GM23338 (cell line): Measurements from ENCODE around the gene DAB1. TPM values are rescaled to one million over a fixed set of nuclear protein-coding genes. Genes with fewer than 3 reads are reported as not detected.

Source experiments
- ATAC-seq: fragments of 200-7000 bp; cut with Tn5 transposase; 3 replicates; pipeline ENCODE4 v1.9.1; 2020
- DNase-seq: peaks from one replicate; pipeline ENCODE4 v3.0.0-alpha.2; 2015; ENCODE audit warnings: low spot score
- H2AFZ ChIP-seq: fragments of 200-600 bp; sonication (generic); 2 replicates; pipeline ENCODE4 v1.8.0; 2016; ENCODE audit warnings: antibody characterized with exemption, mild to moderate bottlenecking, moderate library complexity
- H3F3A ChIP-seq: fragments of 200-600 bp; sonication (generic); replicated peaks from 2 replicates; pipeline ENCODE4 v1.8.0; 2017; ENCODE audit warnings: antibody characterized with exemption, mixed run types, low read depth
- H3K27ac ChIP-seq: fragments of 200-600 bp; sonication (generic); 2 replicates; pipeline ENCODE4 v1.6.1; 2016; ENCODE audit warnings: low read depth
- H3K27me3 ChIP-seq: fragments of 200-600 bp; sonication (generic); 2 replicates; pipeline ENCODE4 v1.8.0; 2016; ENCODE audit warnings: mild to moderate bottlenecking, mixed run types, moderate library complexity; ENCODE audit not compliant: insufficient read depth
- H3K36me3 ChIP-seq: fragments of 200-600 bp; sonication (generic); 2 replicates; pipeline ENCODE4 v1.8.0; 2016; ENCODE audit warnings: mild to moderate bottlenecking; ENCODE audit not compliant: insufficient read depth
- H3K4me1 ChIP-seq: fragments of 200-600 bp; sonication (generic); 2 replicates; pipeline ENCODE4 v1.8.0; 2016; ENCODE audit warnings: mild to moderate bottlenecking, moderate library complexity; ENCODE audit not compliant: insufficient read depth
- H3K4me2 ChIP-seq: fragments of 200-600 bp; sonication (generic); 2 replicates; pipeline ENCODE4 v1.7.1; 2017; ENCODE audit warnings: mixed run types
- H3K4me3 ChIP-seq: fragments of 200-600 bp; sonication (generic); 2 replicates; pipeline ENCODE4 v1.6.1; 2016; ENCODE audit warnings: mixed run types
- H3K79me2 ChIP-seq: fragments of 200-600 bp; sonication (generic); replicated peaks from 2 replicates; pipeline ENCODE4 v1.8.0; 2017; ENCODE audit warnings: mild to moderate bottlenecking; ENCODE audit not compliant: insufficient read depth
- H3K9me2 ChIP-seq: fragments of 200-600 bp; sonication (generic); 2 replicates; pipeline ENCODE4 v1.8.0; 2017; ENCODE audit not compliant: insufficient read depth
- H4K20me1 ChIP-seq: fragments of 200-600 bp; sonication (generic); replicated peaks from 2 replicates; pipeline ENCODE4 v1.8.0; 2017; ENCODE audit warnings: mild to moderate bottlenecking; ENCODE audit not compliant: insufficient read depth
- H3K27ac Mint-ChIP-seq: 2 replicates; pipeline ENCODE4 v1.8.0; 2020; ENCODE audit warnings: inconsistent platforms, mild to moderate bottlenecking, moderate library complexity, mixed read lengths
- H3K27me3 Mint-ChIP-seq: 3 replicates; pipeline ENCODE4 v1.8.0; 2022; ENCODE audit warnings: low read depth, mild to moderate bottlenecking, moderate library complexity, mixed read lengths, inconsistent platforms; ENCODE audit not compliant: insufficient read depth, poor library complexity
- H3K36me3 Mint-ChIP-seq: 3 replicates; pipeline ENCODE4 v1.8.0; 2021; ENCODE audit warnings: low read depth, mild to moderate bottlenecking, inconsistent platforms, moderate library complexity, mixed read lengths
- H3K4me1 Mint-ChIP-seq: 3 replicates; pipeline ENCODE4 v1.8.0; 2020; ENCODE audit warnings: mild to moderate bottlenecking, inconsistent platforms, mixed read lengths
- H3K4me3 Mint-ChIP-seq: 3 replicates; pipeline ENCODE4 v1.8.0; 2021; ENCODE audit warnings: moderate library complexity, mild to moderate bottlenecking, inconsistent platforms, mixed read lengths
- H3K9me3 Mint-ChIP-seq: 3 replicates; pipeline ENCODE4 v1.8.0; 2020; ENCODE audit warnings: moderate library complexity, mild to moderate bottlenecking, inconsistent platforms, mixed read lengths
- ETS1 ChIP-seq: IDR thresholded peaks from 2 replicates; pipeline ENCODE4 v1.6.1; 2016; ENCODE audit warnings: antibody characterized with exemption
- EZH2 ChIP-seq: fragments of 200-600 bp; sonication (generic); IDR thresholded peaks from one replicate; pipeline ENCODE4 v1.8.0; 2017; ENCODE audit warnings: antibody characterized with exemption, mild to moderate bottlenecking, low read depth; ENCODE audit not compliant: unreplicated experiment
- EZH2phosphoT487 ChIP-seq: fragments of 200-600 bp; sonication (generic); IDR thresholded peaks from one replicate; pipeline ENCODE4 v1.8.1; 2018; ENCODE audit warnings: antibody characterized with exemption; ENCODE audit not compliant: unreplicated experiment
- JUNB ChIP-seq: IDR thresholded peaks from one replicate; pipeline ENCODE4 v1.6.1; 2016; ENCODE audit warnings: antibody characterized with exemption; ENCODE audit not compliant: unreplicated experiment
- ZNF462 ChIP-seq: fragments of 250-450 bp; sonication (Bioruptor Pico); IDR thresholded peaks from 2 replicates; pipeline ENCODE4 v1.5.0; 2020; ENCODE audit warnings: mild to moderate bottlenecking, moderate library complexity
- polyA plus RNA-seq: library from polyadenylated mRNA; unstranded; fragments of >200 nt; fragmentation: Nextera tagmentation; extraction: Ambion mirVana; gene quantifications from 2 replicates; pipeline ENCODE4 v1.2.1, GENCODE V29; 2016
- total RNA-seq: library from RNA; depleted of rRNA; stranded (reverse); fragments of >200 nt; shearing (Covaris generic); gene quantifications from 2 replicates; pipeline ENCODE4 v1.2.3, GENCODE V29; 2014

The DAB1 gene
- total and polyA plus RNA-seq, 2 experiments from 2014 or later, result 12.8 to 14.5 TPM

- no peak overlapping the region for H2AFZ ChIP-seq
- no peaks in the 10 kb centered on the region for H3K27me3 ChIP-seq
- no peak overlapping the region for H3K27ac ChIP-seq
- no peak overlapping the region for H3K4me2 ChIP-seq
- Mint-ChIP-seq H3K27me3 (peaks cover 5% of the 10 kb centered on the region), H3K4me3 (no peak overlapping the region), H3K27ac (no peak overlapping the region), H3K9me3 (no peaks in the 10 kb centered on the region), H3K36me3 (no peaks in the 10 kb centered on the region), H3K4me1 (peaks cover 31% of the 10 kb centered on the region)
- no peaks in the 10 kb centered on the region for H3K9me2 ChIP-seq
- no peaks in the 10 kb centered on the region for H3K79me2 ChIP-seq
- H3K4me3 ChIP-seq, result no peak overlapping the region
- H3F3A ChIP-seq, result no peaks in the 10 kb centered on the region
- TF ChIP-seq EZH2 (no peak), ETS1 (no peak)
- H3K36me3 ChIP-seq, result no peaks in the 10 kb centered on the region
- H3K4me1 ChIP-seq, result peaks cover 11% of the 10 kb centered on the region; the same call in 1 of the 2 replicates
- ATAC-seq (no peak), DNase-seq (no peak)
- no peaks in the 10 kb centered on the region for H4K20me1 ChIP-seq
Measured at GRCh38 chr1:57109883-57110282, 314.0 kb downstream of the DAB1 start.

- H3K9me3 Mint-ChIP-seq, result no peaks in the 10 kb centered on the region
- H3K27me3 ChIP-seq, result no peaks in the 10 kb centered on the region
- H3K4me3 Mint-ChIP-seq, result no peak overlapping the region
- no peaks in the 10 kb centered on the region for H4K20me1 ChIP-seq
- H3K27ac Mint-ChIP-seq, result no peak overlapping the region
- H3K79me2 ChIP-seq, result no peaks in the 10 kb centered on the region
- H2AFZ ChIP-seq, result no peak overlapping the region
- H3K4me3 ChIP-seq, result no peak overlapping the region
- ATAC-seq, result no peak
- H3K4me2 ChIP-seq, result no peak overlapping the region
- peaks cover 12% of the 10 kb centered on the region; the same call in 1 of the 2 replicates for H3K4me1 ChIP-seq
- DNase-seq, result no peak
- no peak for TF ChIP-seq ZNF462 (CRISPR knock-in tag)
- TF ChIP-seq JUNB, result no peak
- TF ChIP-seq EZH2phosphoT487, result no peak
- H3K36me3 ChIP-seq, result no peaks in the 10 kb centered on the region
- H3K27ac ChIP-seq, result no peak overlapping the region
- H3K27me3 Mint-ChIP-seq, result peaks cover 7% of the 10 kb centered on the region
- no peaks in the 10 kb centered on the region for H3K36me3 Mint-ChIP-seq
- no peaks in the 10 kb centered on the region for H3F3A ChIP-seq
- peaks cover 36% of the 10 kb centered on the region for H3K4me1 Mint-ChIP-seq
- no peaks in the 10 kb centered on the region for H3K9me2 ChIP-seq
Measured at GRCh38 chr1:57109247-57109646, 314.6 kb downstream of the DAB1 start.
